ENCODE measurements around the gene ARFIP2.

ARFIP2 gene

DNA sequence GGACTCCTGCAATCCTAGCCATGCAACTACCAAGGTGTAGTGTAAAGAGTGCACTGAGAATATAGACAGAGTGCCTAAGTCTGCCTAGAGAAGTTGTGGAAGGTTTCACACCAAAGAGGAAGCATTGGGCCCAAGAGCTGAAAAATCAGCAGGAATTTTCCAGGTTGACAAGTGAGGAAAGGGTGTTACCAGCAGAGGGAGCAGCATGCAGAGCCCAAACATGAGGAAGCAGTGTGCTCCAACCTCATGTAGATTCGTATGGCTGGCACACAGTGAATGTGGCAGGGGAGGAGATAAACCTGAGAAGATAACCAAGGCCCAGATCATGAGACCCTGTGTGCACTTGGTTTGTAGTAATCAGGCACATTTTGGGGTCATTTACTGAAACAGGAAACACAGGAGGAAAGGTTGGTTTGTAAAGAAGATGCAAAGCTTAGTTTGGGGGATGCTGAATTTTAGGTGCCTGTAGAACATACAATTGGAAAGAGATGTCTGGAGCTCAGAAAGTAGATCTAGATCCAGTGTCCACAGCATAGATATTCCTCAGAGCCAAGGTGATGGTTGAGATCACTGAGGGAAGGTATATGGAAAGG lies 42.1 kb downstream of the ARFIP2 start:
- peak; percentile 24 for DNase-seq

DNA sequence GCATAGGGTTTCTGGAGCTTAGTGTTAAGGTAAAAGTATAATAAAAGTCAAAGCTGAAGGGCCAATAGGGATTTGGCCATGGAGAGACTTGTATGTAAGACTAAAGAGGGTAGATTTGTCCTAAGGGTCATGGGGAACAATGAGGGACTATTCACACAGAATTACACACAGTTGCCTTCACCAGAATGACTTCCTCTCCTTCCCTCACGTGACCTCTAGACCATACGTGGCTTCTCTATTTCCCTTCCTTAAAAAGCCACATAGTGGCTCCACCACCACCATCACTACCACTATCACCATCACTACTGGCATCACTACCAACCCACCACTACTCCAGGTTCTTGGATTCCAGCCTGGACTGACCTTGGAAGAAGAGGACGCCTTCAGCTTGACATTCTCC lies 43.1 kb downstream of the ARFIP2 start:
- no peak for DNase-seq

DNA sequence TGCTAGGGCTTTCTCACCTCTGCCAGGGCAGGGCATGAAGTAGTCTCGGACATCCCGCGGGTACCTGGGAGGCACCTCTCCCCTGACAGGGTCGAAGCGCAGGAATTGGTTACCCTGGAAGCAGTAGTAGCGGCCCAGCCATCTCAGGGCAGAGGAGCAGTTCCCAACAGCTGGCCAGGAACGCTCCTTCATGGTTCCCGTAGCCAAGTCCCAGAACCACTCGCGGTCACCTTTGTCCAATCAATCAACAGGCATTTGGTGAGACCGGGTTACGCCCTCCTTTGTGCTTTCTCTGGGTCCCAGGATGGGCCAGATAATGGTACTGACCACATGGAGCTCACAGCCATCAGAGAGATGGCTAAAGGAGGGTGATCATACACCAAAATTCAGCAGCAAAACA lies 43.7 kb downstream of the ARFIP2 start:
- DNase-seq, result no peak

DNA sequence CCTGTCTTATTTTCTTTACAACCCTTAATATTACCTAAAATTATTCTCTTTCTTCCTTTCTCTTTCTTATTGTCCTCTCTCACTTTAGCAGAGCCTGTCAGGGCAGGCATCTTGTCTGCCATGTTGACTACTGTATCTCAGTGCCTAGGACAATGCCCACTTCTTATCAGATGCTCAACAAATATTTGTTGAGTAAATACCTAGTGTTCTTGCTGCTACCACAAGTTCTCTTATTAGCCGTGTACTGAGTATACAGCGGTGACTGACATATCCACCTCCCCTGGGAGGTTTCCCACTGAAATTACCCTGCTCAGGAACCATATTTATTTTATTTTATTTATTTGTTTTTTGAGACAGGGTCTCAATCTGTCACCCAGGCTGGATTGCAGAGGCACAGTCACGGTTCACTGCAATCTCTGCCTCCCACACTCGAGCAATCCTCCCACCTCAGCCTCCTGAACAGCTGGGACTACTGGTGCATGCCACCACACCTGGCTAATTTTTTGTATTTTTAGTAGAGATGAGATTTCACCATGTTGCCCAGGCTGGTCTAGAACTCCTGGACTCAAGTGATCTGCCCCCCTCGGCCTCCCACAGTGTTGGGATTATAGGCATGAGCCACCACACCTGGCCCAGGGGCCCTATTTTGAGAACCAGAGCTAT lies 47.0 kb downstream of the ARFIP2 start:
- no peak for DNase-seq

- no peak for DNase-seq
Measured at GRCh38 chr11:6431861-6432260, 49.3 kb downstream of the ARFIP2 start.

- DNase-seq, result no peak
Measured at GRCh38 chr11:6427516-6427915, 53.6 kb downstream of the ARFIP2 start.

Measured in NCI-H526 treated with DMSO at 0.1 percent for 48 hours (cell line).